Gastroesophageal sphincter (tissue), 3 donors: ENCODE results near the gene PTCD1.

Experiments
- EP300 ChIP-seq: sonication (generic); formaldehyde crosslinking; IDR thresholded peaks from one replicate; pipeline ENCODE4 v1.6.1; 2017; ENCODE audit warnings: antibody characterized with exemption, mild to moderate bottlenecking
- TF ChIP-seq, protein P1 (sequence below), 4 experiments: fragments of 200-600 bp in 2 of 4; fragments of 450-650 bp in 2 of 4; sonication (generic) in 1 of 4; IDR thresholded peaks; one replicate each; pipeline ENCODE4 v1.5.1; 2017 to 2019; ENCODE audit warnings: antibody characterized with exemption in 4 of 4, mild to moderate bottlenecking in 2 of 4, moderate library complexity in 2 of 4

DNA sequence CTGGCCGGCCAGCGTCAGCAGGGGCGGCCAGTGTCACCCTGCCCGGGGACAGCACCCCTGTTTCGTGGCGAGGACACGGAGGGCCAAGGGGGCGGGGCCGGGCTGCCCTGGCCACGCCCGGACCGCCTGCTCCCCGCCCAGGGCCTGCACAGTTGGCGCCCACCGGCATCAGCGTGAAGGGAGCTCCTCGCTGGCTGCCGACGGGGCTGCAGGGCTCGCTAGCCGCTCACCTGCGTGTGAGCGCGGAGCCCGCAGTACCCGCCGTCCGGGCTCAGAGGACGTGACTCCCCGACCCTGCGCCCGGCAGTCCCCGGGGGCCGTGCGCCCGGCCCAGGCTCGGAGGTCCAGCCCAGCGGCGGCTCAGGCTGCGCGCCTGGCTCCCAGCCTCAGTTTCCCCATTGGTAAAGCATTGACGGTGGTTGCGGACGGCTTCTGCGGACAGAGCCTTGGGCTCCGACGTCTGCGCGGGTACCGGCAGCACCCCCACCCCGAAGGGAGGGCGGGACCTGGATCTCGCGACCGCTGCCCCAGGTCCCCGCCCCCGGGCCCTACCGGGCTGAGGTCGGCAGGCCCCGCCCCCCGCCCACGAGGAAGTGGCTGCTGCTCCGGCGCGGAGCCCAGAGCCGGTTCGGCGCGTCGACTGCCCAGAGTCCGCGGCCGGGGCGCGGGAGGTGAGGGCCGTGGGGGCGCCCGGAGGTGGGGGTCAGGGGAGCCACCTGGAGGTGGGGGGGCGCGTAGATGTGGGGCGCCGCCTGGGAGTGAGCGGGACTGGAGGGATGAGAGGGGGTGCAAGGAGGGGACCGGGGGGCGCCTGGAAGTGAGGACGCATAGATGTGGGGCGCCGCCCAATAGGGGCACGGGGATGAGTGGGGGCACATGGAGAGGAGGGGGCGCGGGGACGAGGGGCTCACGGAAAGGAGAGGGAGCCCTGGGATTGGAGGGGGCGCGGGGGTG lies 64.2 kb downstream of the PTCD1 start, which contains the start of gene ARPC1B:
- TF ChIP-seq, protein P1, sequence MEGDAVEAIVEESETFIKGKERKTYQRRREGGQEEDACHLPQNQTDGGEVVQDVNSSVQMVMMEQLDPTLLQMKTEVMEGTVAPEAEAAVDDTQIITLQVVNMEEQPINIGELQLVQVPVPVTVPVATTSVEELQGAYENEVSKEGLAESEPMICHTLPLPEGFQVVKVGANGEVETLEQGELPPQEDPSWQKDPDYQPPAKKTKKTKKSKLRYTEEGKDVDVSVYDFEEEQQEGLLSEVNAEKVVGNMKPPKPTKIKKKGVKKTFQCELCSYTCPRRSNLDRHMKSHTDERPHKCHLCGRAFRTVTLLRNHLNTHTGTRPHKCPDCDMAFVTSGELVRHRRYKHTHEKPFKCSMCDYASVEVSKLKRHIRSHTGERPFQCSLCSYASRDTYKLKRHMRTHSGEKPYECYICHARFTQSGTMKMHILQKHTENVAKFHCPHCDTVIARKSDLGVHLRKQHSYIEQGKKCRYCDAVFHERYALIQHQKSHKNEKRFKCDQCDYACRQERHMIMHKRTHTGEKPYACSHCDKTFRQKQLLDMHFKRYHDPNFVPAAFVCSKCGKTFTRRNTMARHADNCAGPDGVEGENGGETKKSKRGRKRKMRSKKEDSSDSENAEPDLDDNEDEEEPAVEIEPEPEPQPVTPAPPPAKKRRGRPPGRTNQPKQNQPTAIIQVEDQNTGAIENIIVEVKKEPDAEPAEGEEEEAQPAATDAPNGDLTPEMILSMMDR (IDR thresholded peaks at IDR 0.05), result no peak
- TF ChIP-seq EP300, result no peak
